IPS-15b (cell line): Measurements from ENCODE around the gene CCNE1.

Experiments used
- H3K27me3 ChIP-seq: one replicate; pipeline ENCODE4 v1.6.1; 2013; ENCODE audit warnings: low read length; ENCODE audit not compliant: control insufficient read depth, insufficient read depth
- H3K36me3 ChIP-seq: one replicate; pipeline ENCODE4 v1.6.1; 2013; ENCODE audit warnings: low read length; ENCODE audit not compliant: control insufficient read depth, insufficient read depth
- H3K4me1 ChIP-seq: one replicate; pipeline ENCODE4 v1.6.1; 2013; ENCODE audit warnings: mild to moderate bottlenecking, low read length; ENCODE audit not compliant: control insufficient read depth, insufficient read depth
- H3K4me3 ChIP-seq: one replicate; pipeline ENCODE4 v1.5.1; 2013; ENCODE audit warnings: low read depth, low read length
- H3K9ac ChIP-seq: one replicate; pipeline ENCODE4 v1.6.1; 2013; ENCODE audit warnings: low read depth, mild to moderate bottlenecking, low read length
- H3K9me3 ChIP-seq: one replicate; pipeline ENCODE4 v1.6.1; 2013; ENCODE audit warnings: mild to moderate bottlenecking, low read length; ENCODE audit not compliant: control insufficient read depth, insufficient read depth

Gene CCNE1

DNA sequence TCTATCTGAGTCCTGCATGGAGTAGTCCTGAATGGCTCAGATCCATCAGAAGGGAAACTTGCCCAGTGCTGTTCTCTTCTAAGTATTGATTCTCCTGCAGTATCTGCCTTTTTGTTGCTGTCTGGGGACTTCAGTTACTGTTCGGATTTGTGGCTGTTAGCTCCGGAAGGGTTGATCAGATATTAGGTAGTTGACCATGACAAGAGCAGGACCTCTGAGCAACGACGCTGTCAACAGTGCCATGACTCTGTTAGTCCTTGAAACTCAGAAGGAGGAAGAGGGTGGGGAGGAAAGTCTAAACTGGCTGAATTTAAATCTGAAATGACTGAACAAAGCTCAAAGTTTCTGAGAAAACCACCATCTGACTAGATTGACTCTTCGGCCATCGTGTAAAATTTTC lies 42.2 kb downstream of the CCNE1 start:
- H3K4me3 ChIP-seq, result no peak overlapping the region
- H3K9ac ChIP-seq, result no peak overlapping the region
- no peaks in the 10 kb centered on the region for H3K36me3 ChIP-seq
- H3K9me3 ChIP-seq, result no peaks in the 10 kb centered on the region
- H3K4me1 ChIP-seq, result peaks cover 6% of the 10 kb centered on the region
- H3K27me3 ChIP-seq, result no peaks in the 10 kb centered on the region

DNA sequence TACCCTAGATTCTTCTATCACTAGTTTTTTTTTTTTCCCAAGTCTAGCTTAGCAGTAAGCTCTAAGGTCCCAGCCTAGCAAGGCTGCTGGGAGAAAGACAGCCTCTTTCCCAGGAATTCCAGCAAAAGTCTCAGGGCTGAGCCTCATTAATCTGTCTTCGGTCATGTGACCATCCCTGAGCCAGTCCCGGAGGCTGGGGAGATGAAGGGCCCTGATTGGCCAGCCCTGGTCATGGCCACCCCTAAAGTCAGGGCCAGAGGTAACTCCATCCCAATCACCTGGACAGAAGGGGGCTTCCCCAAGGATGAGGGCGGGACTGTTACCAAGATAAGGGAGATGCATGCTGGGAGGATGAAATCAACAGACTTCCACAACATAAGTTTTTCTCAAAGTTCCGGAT lies 43.3 kb downstream of the CCNE1 start:
- Histone ChIP-seq H3K4me1 (peaks cover 6% of the 10 kb centered on the region), H3K9me3 (no peaks in the 10 kb centered on the region), H3K9ac (no peak overlapping the region), H3K27me3 (no peaks in the 10 kb centered on the region), H3K36me3 (no peaks in the 10 kb centered on the region), H3K4me3 (no peak overlapping the region)

DNA sequence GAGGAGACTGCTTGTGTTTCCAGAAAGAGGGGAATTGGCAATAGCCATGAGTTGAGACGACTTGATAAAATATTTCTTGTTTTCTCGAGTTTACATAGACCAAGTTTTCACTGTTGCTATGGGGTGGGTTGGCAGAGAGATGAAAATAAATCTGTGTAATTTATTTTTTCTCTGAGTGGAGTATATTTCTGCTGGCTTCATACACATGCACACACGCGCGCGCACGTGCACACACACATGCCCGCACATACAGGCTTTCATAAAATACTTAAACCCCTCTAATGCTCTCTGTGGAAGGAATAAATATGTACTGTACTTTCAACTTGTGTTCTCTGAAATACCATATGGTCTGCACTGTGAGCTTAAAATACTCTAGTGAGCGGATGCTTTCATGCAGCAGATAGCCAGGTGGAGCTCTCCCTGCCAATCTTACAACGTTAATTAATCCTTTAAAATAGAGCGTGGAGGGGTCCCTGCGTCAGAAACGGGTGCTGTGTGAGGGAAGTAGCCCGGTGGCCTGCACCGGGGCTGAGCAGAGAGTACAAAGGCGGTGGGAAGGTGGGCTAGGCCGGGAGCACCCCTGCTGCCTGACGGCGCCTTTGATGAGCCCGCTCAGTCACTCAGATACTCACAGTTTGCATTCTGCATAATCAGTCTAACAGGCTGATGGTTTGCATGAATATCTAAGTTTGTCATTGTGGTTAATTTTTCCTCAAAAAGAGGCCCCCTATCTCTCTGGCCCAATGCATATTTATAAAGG lies 44.1 kb downstream of the CCNE1 start:
- Histone ChIP-seq H3K9me3 (no peaks in the 10 kb centered on the region), H3K36me3 (no peaks in the 10 kb centered on the region), H3K9ac (no peak overlapping the region), H3K4me1 (peaks cover 6% of the 10 kb centered on the region), H3K27me3 (no peaks in the 10 kb centered on the region), H3K4me3 (no peak overlapping the region)

DNA sequence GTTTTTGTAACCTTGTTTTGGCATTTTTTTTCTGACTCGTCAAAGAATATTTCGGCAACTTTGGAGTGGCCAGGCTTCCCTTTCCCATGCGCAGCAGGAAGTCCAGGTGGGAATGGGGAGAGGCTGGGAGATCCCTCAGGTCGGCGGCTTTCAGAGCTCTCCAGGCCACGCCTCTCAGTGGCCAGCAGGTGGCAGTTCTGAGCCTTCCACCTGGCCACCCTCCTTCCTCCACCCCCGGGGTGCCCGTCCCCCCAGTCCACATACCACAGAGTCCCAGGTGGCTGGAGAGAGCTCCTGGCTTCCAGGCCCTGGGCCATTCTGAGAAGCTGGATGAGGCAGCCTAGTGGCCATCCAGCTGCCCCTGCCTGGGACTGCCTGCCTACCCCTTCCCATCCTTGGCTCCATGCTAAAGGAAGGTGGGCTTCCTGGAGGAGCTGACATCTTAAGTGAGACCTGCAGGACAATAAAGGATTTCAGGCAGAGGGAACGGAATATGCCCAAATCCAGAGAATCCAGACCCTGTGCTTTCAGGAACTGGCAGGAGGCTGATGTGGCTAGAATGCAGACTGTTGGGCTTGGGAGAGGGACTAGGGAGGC lies 46.3 kb downstream of the CCNE1 start:
- Histone ChIP-seq H3K9ac (no peak overlapping the region), H3K9me3 (no peaks in the 10 kb centered on the region), H3K36me3 (no peaks in the 10 kb centered on the region), H3K27me3 (no peaks in the 10 kb centered on the region), H3K4me1 (peaks cover 6% of the 10 kb centered on the region), H3K4me3 (no peak overlapping the region)

DNA sequence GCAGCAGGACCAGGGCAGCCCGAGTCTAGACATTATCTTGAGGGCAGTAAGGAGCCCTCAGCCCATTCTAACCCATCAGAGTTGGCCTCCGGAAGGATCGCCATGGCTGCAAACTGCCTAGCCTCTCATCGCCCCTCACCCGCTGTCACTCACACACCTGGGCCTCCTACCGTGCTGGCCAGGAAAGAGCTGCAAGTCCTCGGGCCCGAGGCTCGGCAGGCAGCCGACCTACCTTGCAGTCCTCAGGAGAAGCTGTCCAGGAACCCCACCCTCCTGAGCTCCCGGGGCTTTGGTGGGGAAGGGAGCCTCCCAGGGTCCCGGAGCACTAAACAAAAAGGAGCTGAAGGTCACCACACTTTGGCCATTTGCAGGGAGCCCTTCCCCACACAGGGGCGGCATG lies 46.8 kb downstream of the CCNE1 start:
- H3K27me3 ChIP-seq, result no peaks in the 10 kb centered on the region
- H3K4me3 ChIP-seq, result no peak overlapping the region
- H3K9ac ChIP-seq, result no peak overlapping the region
- no peaks in the 10 kb centered on the region for H3K36me3 ChIP-seq
- peaks cover 6% of the 10 kb centered on the region for H3K4me1 ChIP-seq
- no peaks in the 10 kb centered on the region for H3K9me3 ChIP-seq

DNA sequence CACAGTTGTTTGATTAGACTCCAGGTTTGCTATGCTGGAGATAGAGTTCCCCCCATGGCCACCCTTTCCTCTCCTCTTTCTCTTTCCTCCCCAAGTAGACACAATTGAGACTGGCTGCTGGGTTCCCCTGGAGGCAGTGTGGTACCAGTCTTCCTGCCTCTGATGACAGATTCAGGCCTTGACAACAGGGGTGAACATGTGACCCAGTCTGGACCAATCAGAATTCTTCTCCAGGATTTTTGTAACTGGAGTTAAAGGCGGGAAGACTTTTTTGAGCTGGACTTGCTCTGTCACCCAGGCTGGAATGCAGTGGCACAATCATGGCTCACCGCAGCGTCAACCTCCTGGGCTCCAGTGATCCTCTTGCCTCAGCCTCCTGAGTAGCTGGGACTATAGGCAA lies 48.7 kb downstream of the CCNE1 start:
- no peaks in the 10 kb centered on the region for H3K9me3 ChIP-seq
- H3K36me3 ChIP-seq, result no peaks in the 10 kb centered on the region
- no peak overlapping the region for H3K9ac ChIP-seq
- no peaks in the 10 kb centered on the region for H3K27me3 ChIP-seq
- peaks cover 6% of the 10 kb centered on the region for H3K4me1 ChIP-seq
- H3K4me3 ChIP-seq, result no peak overlapping the region

DNA sequence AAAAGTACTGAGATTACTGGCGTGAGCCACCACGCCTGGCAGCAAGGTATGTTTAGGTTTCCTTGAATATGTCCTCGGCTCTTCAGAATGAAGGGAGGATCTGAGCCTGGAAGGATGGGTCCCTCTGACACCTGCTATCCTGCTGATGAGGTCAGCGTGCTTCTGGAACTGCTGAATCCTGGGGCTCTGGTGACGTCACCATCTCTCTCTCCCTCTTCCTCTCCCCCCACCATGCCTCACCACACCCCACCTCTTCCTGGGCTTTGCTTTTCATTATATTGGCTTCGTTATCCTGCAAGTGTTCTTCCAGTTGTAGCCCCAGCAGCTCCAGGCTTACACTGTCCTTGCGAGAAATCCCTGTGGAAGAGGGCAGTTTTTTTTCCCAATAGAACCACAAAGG lies 49.8 kb downstream of the CCNE1 start:
- no peaks in the 10 kb centered on the region for H3K27me3 ChIP-seq
- H3K9me3 ChIP-seq, result no peaks in the 10 kb centered on the region
- no peak overlapping the region for H3K4me3 ChIP-seq
- H3K9ac ChIP-seq, result no peak overlapping the region
- no peaks in the 10 kb centered on the region for H3K36me3 ChIP-seq
- peaks cover 6% of the 10 kb centered on the region for H3K4me1 ChIP-seq

DNA sequence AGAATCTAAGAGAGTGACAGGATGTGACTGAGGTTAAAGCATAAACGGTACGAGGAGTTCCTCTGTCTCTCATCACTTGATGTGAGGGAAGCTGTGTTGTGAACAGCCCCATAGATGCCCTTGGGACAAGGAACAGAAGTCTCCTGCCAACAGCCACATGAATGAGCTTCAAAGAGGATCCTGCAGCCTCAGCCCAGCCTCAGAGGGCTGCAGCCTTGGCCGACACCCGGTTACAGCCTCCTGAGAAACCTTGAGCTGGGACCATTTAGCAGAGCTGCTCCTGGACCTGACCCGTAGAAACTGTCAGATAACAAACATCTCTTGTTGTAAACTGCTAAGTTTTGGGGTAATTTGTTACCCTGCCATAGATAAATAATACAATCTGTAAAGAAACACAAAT lies 54.2 kb downstream of the CCNE1 start:
- Histone ChIP-seq H3K36me3 (no peaks in the 10 kb centered on the region), H3K27me3 (no peaks in the 10 kb centered on the region), H3K4me3 (no peak overlapping the region), H3K9me3 (no peaks in the 10 kb centered on the region), H3K4me1 (no peaks in the 10 kb centered on the region), H3K9ac (no peak overlapping the region)

DNA sequence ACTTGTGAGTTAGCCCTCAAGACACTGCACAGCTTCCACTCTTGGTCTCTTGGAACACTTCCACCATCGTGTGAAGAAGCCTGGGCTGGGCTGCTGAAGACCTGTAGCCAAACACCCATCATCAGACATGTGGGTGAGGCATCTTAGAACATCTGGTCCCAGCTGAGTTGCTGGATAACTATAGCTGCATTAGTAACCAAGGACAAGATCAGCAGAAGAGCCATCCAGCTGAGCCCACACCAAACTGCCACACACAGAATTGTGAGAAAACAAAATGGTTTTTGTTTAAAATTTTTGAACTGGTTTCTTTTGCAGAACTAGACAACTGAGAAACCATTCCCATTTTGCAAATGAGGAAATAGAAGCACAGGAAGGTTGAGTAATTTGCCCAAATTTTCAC lies 56.2 kb downstream of the CCNE1 start:
- Histone ChIP-seq H3K27me3 (peaks cover 3% of the 10 kb centered on the region), H3K9me3 (no peaks in the 10 kb centered on the region), H3K9ac (no peak overlapping the region), H3K4me1 (no peaks in the 10 kb centered on the region), H3K36me3 (no peaks in the 10 kb centered on the region), H3K4me3 (no peak overlapping the region)

DNA sequence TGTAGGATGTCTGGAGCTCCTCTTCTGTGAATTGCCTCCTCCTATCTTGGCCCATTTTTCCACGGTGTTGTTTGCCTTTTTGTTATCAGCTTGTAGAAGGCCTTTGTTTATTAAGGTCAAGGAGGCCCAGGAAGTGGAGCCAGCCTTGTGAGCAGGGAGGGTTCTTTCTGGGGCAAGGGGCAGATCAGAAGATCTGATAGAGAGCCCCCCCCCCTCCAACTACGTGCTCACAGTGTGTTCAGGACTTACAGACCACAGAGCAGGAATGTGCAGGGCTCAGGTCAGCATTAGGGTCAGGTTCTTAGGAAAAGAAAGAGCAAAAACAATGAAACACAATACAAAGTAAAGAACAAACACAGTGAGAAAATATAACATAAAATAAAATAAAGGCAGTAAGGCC lies 59.4 kb downstream of the CCNE1 start:
- H3K9ac ChIP-seq, result no peak overlapping the region
- H3K4me1 ChIP-seq, result no peaks in the 10 kb centered on the region
- no peak overlapping the region for H3K4me3 ChIP-seq

DNA sequence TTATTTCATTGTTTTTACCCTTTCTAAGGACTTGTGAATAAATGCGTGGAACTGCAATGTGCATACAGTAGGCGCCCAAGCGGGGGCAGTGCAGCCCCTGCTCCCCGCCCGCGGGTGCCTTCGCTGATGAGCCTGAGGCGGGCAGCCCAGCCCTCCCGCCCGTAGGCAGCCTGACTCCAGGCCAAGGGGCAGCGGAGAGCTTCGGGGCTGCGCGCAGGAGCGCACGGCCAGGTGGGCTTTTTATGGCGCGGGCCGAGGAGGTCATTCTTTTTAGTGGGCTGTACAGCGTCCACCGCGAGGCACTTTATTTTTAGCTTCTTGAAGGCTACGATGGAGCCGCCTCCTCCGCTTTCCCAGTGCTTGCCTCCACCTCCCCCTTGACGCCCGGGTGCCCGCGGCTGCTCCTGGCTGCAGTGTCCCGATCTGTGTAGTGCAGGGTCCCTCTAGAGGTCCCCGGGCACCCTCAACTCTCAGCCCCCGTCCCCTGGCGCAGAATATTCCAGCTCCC lies 60.5 kb downstream of the CCNE1 start:
- Histone ChIP-seq H3K4me1 (no peaks in the 10 kb centered on the region), H3K9me3 (no peaks in the 10 kb centered on the region), H3K36me3 (no peaks in the 10 kb centered on the region), H3K9ac (no peak overlapping the region), H3K27me3 (peaks cover 12% of the 10 kb centered on the region), H3K4me3 (peak overlapping the region; percentile 35)

More for the DNA sequence above, 59.4 kb downstream of the CCNE1 start:
- no peaks in the 10 kb centered on the region for H3K9me3 ChIP-seq
- H3K27me3 ChIP-seq, result peaks cover 12% of the 10 kb centered on the region
- H3K36me3 ChIP-seq, result no peaks in the 10 kb centered on the region
